Stimulated activated CD8-positive, alpha-beta memory T cell treated with anti-CD3 and anti-CD28 coated beads, Interleukin-7, amount 100 ng/mL, for 1 hour (primary cell): ENCODE results near the gene GMPPB.

ENCODE experiments used
- DNase-seq, 2 donors: peaks; one replicate each; pipeline ENCODE4 v3.0.0-alpha.2; 2020; ENCODE audit warnings: low read depth in 2 of 2

GMPPB gene

GRCh38 chr3:49671291-49672288 lies 52.2 kb downstream of the GMPPB start:
- peak; percentile 48 to 57 for DNase-seq

- DNase-seq: no peak
Measured at GRCh38 chr3:49670940-49671290, 52.8 kb downstream of the GMPPB start.
